ENCODE measurements around the gene ANKRD33B.

- TF ChIP-seq EZH2phosphoT487 (IDR thresholded peaks at IDR 0.05; ENCODE audit: insufficient read depth, low read depth): no peak
- no peak for TF ChIP-seq EZH2 (IDR thresholded peaks at IDR 0.05; ENCODE audit: insufficient read depth, poor library complexity, severe bottlenecking)
These were observed 22.1 kb downstream of the ANKRD33B start for GRCh38 chr5:10586008-10586407.
